SW 1271 (cell line): ENCODE measurements around the gene GTF3C1.
A peak's percentile ranks its signal among the peaks of the same experiment; 100 is the strongest.

Source experiments
- DNase-seq, 2 experiments: peaks; one replicate each; lab custom pipeline; 2025; lab: John Stamatoyannopoulos, UW

The GTF3C1 gene

GRCh38 chr16:27566417-27566816 lies 16.7 kb upstream of the GTF3C1 start:
- DNase-seq: no peak

GRCh38 chr16:27564224-27564623 lies 14.5 kb upstream of the GTF3C1 start:
- no peak for DNase-seq

GRCh38 chr16:27561216-27561615 lies 11.5 kb upstream of the GTF3C1 start:
- no peak for DNase-seq

- DNase-seq: no peak
Measured at GRCh38 chr16:27558932-27559331, 9.2 kb upstream of the GTF3C1 start.

- DNase-seq: no peak
Measured at GRCh38 chr16:27558434-27558833, 8.7 kb upstream of the GTF3C1 start.

GRCh38 chr16:27556471-27556870 lies 6.8 kb upstream of the GTF3C1 start:
- no peak for DNase-seq

- no peak for DNase-seq
Measured at GRCh38 chr16:27551036-27551435, 1.3 kb upstream of the GTF3C1 start.

- DNase-seq: no peak
Measured at GRCh38 chr16:27550582-27550920, 838 bp upstream of the GTF3C1 start.

GRCh38 chr16:27549464-27549745 lies 308 bp downstream of the GTF3C1 start:
- DNase-seq: no peak

- no peak for DNase-seq
Measured at GRCh38 chr16:27547851-27548250, 1.9 kb downstream of the GTF3C1 start.

- DNase-seq: peak in 1 of 2 experiments; percentile 1
Measured at GRCh38 chr16:27547134-27547533, 2.6 kb downstream of the GTF3C1 start.

- DNase-seq: no peak
Measured at GRCh38 chr16:27544671-27545070, 5.0 kb downstream of the GTF3C1 start.

GRCh38 chr16:27543801-27544200 lies 5.9 kb downstream of the GTF3C1 start:
- DNase-seq: no peak

GRCh38 chr16:27539636-27540035 lies 10.1 kb downstream of the GTF3C1 start:
- DNase-seq: no peak

- DNase-seq: no peak
Measured at GRCh38 chr16:27539120-27539519, 10.6 kb downstream of the GTF3C1 start.

- no peak for DNase-seq
Measured at GRCh38 chr16:27538528-27538927, 11.2 kb downstream of the GTF3C1 start.

GRCh38 chr16:27534256-27534655 lies 15.5 kb downstream of the GTF3C1 start:
- no peak for DNase-seq

- DNase-seq: no peak
Measured at GRCh38 chr16:27531826-27532800, 17.6 kb downstream of the GTF3C1 start.

- DNase-seq: no peak
Measured at GRCh38 chr16:27531186-27531585, 18.5 kb downstream of the GTF3C1 start.

- DNase-seq: no peak
Measured at GRCh38 chr16:27529962-27530361, 19.8 kb downstream of the GTF3C1 start.

GRCh38 chr16:27528294-27528693 lies 21.4 kb downstream of the GTF3C1 start:
- no peak for DNase-seq

- DNase-seq: no peak
Measured at GRCh38 chr16:27526180-27526579, 23.5 kb downstream of the GTF3C1 start.

GRCh38 chr16:27522173-27522707 lies 27.5 kb downstream of the GTF3C1 start:
- DNase-seq: no peak
